Measurements from ENCODE around the gene PCDHA3. TPM values are rescaled to one million over a fixed set of nuclear protein-coding genes. Genes with fewer than 3 reads are reported as not detected.
"Not testable (repeated sequence)": the region's sequence is repeated elsewhere in the genome, so short reads cannot be mapped to it uniquely, and the experiment has no call there.

The PCDHA3 gene
- total RNA-seq, 1 experiment from 2014 or later, result not detected

- peak; percentile 44; the same call in 2 of the 3 replicates for TF ChIP-seq CTCF (conservative IDR thresholded peaks at IDR 0.05)
- Histone ChIP-seq H3T11ph (ENCODE audit: low read length) (no peak overlapping the region), H4K20me1 (ENCODE audit: control insufficient read depth, insufficient read depth, insufficient read length) (no peaks in the 10 kb centered on the region), H4K8ac (replicated peaks; ENCODE audit: insufficient read length, low read depth, low read length) (no peak overlapping the region), H2BK15ac (ENCODE audit: low read depth, low read length) (no peak overlapping the region), H3K79me1 (ENCODE audit: insufficient read depth, low read depth, low read length, poor library complexity, severe bottlenecking) (no peaks in the 10 kb centered on the region), H3K79me2 (ENCODE audit: insufficient read depth, low read length) (no peaks in the 10 kb centered on the region), H3K9me3 (ENCODE audit: control insufficient read depth, low read depth, low read length) (no peaks in the 10 kb centered on the region), H3K23me2 (ENCODE audit: insufficient read length, low read depth, low read length, poor library complexity, severe bottlenecking) (peaks cover 3% of the 10 kb centered on the region), H3K18ac (ENCODE audit: insufficient read length, low read depth, low read length) (no peak overlapping the region), H2BK20ac (ENCODE audit: low read depth, low read length, poor library complexity, severe bottlenecking) (no peak overlapping the region), H3K23ac (ENCODE audit: insufficient read length, low read depth, low read length) (no peak overlapping the region), H3K27ac (ENCODE audit: insufficient read length, low read depth, low read length) (no peak overlapping the region), H3K9ac (ENCODE audit: extremely low read depth, insufficient read length, low read length) (no peak overlapping the region), H3K27me3 (ENCODE audit: insufficient read depth, low read length) (no peaks in the 10 kb centered on the region), H4K5ac (ENCODE audit: insufficient read length, low read depth, low read length) (no peak overlapping the region), H3K4me2 (ENCODE audit: insufficient read depth, insufficient read length, low read length) (no peak overlapping the region), H2BK5ac (ENCODE audit: insufficient read length, low read length) (no peak overlapping the region), H2BK120ac (ENCODE audit: low read depth, low read length, poor library complexity, severe bottlenecking) (no peak overlapping the region), H2AFZ (ENCODE audit: low read length) (no peak overlapping the region), H3K4me1 (ENCODE audit: insufficient read depth, low read length) (no peaks in the 10 kb centered on the region), H3K14ac (ENCODE audit: insufficient read depth, low read length) (peak overlapping the region; percentile 76; the same call in 1 of the 2 replicates), H4K91ac (ENCODE audit: insufficient read length, low read depth, low read length) (no peak overlapping the region), H2AK5ac (ENCODE audit: insufficient read length, low read length) (no peak overlapping the region), H3K4ac (ENCODE audit: low read depth, low read length) (no peak overlapping the region), H2BK12ac (ENCODE audit: insufficient read length, low read depth, low read length) (no peak overlapping the region), H3K56ac (ENCODE audit: insufficient read length, low read depth, low read length) (no peak overlapping the region)
- peaks cover 0 to 11% of the 10 kb centered on the region in 2 experiments; a peak in 2 of 4 replicates for H3K4me1 Mint-ChIP-seq
- no peak for DNase-seq
- WGBS (ENCODE audit: extremely low coverage, insufficient read length, low lambda C conversion rate), result no CpG with 5 or more reads among the region's 18 CpGs
- H3K9me3 Mint-ChIP-seq, result peaks cover 20 to 22% of the 10 kb centered on the region in 2 experiments
- peak overlapping the region; percentile 76 to 88 for H3K4me3 Mint-ChIP-seq
- peak overlapping the region in 1 of 3 experiments; percentile 97; a peak in 3 of 7 replicates for H3K27ac Mint-ChIP-seq
- H3K27me3 Mint-ChIP-seq (ENCODE audit: low read depth), result no peaks in the 10 kb centered on the region
- peaks cover 15 to 33% (median 19%) of the 10 kb centered on the region in 3 experiments for H3K36me3 Mint-ChIP-seq (ENCODE audit: insufficient read depth in 1 of 3, low read depth in 3 of 3)
Measured at GRCh38 chr5:140828362-140828737, 27.5 kb downstream of the PCDHA3 start.

GRCh38 chr5:140829511-140830501 lies 28.9 kb downstream of the PCDHA3 start:
- not testable (repeated sequence) for H4K5ac ChIP-seq (ENCODE audit: insufficient read length, low read depth, low read length); H3K4me2 ChIP-seq (ENCODE audit: insufficient read depth, insufficient read length, low read length); H3T11ph ChIP-seq (ENCODE audit: low read length); H3K14ac ChIP-seq (ENCODE audit: insufficient read depth, low read length); H3K9ac ChIP-seq (ENCODE audit: extremely low read depth, insufficient read length, low read length); H3K27ac ChIP-seq (ENCODE audit: insufficient read length, low read depth, low read length); DNase-seq; H4K8ac ChIP-seq (replicated peaks; ENCODE audit: insufficient read length, low read depth, low read length); H3K27me3 Mint-ChIP-seq (ENCODE audit: low read depth); H3K23me2 ChIP-seq (ENCODE audit: insufficient read length, low read depth, low read length, poor library complexity, severe bottlenecking); H3K4me1 ChIP-seq (ENCODE audit: insufficient read depth, low read length); H3K9me3 ChIP-seq (ENCODE audit: control insufficient read depth, low read depth, low read length); H2BK12ac ChIP-seq (ENCODE audit: insufficient read length, low read depth, low read length); H2BK20ac ChIP-seq (ENCODE audit: low read depth, low read length, poor library complexity, severe bottlenecking); H3K23ac ChIP-seq (ENCODE audit: insufficient read length, low read depth, low read length); H4K91ac ChIP-seq (ENCODE audit: insufficient read length, low read depth, low read length); H3K27ac Mint-ChIP-seq; H4K20me1 ChIP-seq (ENCODE audit: control insufficient read depth, insufficient read depth, insufficient read length); H2AFZ ChIP-seq (ENCODE audit: low read length); H3K79me2 ChIP-seq (ENCODE audit: insufficient read depth, low read length); H3K27me3 ChIP-seq (ENCODE audit: insufficient read depth, low read length); H2BK15ac ChIP-seq (ENCODE audit: low read depth, low read length); H2AK5ac ChIP-seq (ENCODE audit: insufficient read length, low read length); H3K56ac ChIP-seq (ENCODE audit: insufficient read length, low read depth, low read length); H3K79me1 ChIP-seq (ENCODE audit: insufficient read depth, low read depth, low read length, poor library complexity, severe bottlenecking); H2BK120ac ChIP-seq (ENCODE audit: low read depth, low read length, poor library complexity, severe bottlenecking); H2BK5ac ChIP-seq (ENCODE audit: insufficient read length, low read length); H3K18ac ChIP-seq (ENCODE audit: insufficient read length, low read depth, low read length); H3K4me3 Mint-ChIP-seq; H3K4ac ChIP-seq (ENCODE audit: low read depth, low read length)
- peaks cover 22 to 29% of the 10 kb centered on the region in 2 experiments for H3K9me3 Mint-ChIP-seq
- no CpG with 5 or more reads among the region's 106 CpGs for WGBS (ENCODE audit: extremely low coverage, insufficient read length, low lambda C conversion rate)
- H3K4me1 Mint-ChIP-seq, result peaks cover 0 to 11% of the 10 kb centered on the region in 2 experiments; a peak in 2 of 4 replicates
- peaks cover 18 to 39% (median 23%) of the 10 kb centered on the region in 3 experiments for H3K36me3 Mint-ChIP-seq (ENCODE audit: insufficient read depth in 1 of 3, low read depth in 3 of 3)
